NCI-H446 treated with DMSO at 0.1 percent for 48 hours (cell line): ENCODE results near the gene BANF1.
"Not testable (repeated sequence)": the region's sequence is repeated elsewhere in the genome, so short reads cannot be mapped to it uniquely, and the experiment has no call there.

Experiments
- DNase-seq: peaks from one replicate; lab custom pipeline; 2025; lab: John Stamatoyannopoulos, UW

BANF1 gene

DNA sequence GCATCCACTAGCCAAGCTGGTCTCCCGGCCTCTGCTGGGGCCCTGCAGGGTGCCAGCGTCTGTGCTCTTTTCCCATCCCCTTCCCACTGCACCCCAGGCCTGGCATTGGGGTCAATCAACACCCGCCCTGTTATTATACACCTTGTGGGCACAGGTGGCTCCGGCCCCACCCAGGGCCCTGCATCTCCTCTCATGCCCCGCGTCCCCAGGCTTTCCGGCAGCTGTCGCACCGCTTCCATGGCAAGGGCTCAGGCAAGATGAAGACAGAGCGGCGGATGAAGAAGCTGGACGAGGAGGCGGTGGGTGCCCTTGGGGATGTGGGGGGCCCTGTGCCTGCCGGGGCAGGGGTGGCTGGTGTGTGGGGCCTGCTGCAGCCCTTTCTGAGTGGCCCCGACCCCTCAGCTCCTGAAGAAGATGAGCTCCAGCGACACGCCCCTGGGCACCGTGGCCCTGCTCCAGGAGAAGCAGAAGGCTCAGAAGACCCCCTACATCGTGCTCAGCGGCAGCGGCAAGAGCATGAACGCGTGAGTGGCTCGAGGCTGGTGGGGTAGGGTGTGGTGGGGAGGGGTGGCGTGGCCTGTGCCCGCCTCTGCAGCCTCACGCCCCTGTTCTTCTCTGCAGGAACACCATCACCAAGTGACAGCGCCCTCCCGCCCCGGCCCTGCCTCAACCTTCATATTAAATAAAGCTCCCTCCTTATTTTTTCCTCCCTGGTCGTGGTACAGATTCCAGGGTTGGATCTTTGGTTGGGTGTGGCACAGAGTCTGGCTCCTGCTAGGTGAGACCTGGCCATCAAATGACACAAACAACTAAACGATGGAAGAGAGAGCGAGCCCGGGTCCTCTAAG lies 23.7 kb upstream of the BANF1 start:
- no peak for DNase-seq

DNA sequence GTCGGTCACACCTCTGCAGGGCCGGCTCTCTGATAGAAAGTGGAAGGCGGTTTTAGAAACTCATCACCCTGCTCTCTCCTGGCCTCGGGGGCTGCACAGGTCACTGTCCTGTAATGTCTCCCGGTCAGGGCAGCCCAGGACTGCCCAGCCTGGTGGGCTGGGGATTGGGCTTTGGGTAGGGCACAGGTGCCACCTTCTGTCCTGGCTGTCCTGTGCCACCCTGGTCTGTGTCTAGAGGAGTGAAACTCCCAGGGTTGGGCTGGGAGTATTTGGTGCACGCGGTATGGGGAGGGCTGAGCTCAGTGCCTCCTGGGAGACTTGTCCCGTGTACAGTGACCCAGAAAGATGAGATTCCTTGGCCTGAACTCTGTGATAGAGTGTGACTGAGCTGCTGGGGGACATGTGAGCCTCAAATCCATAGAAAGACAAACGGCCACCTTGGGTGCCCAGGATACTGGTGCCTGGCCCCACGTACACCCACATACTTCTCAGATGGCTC lies 23.0 kb upstream of the BANF1 start:
- DNase-seq: no peak

DNA sequence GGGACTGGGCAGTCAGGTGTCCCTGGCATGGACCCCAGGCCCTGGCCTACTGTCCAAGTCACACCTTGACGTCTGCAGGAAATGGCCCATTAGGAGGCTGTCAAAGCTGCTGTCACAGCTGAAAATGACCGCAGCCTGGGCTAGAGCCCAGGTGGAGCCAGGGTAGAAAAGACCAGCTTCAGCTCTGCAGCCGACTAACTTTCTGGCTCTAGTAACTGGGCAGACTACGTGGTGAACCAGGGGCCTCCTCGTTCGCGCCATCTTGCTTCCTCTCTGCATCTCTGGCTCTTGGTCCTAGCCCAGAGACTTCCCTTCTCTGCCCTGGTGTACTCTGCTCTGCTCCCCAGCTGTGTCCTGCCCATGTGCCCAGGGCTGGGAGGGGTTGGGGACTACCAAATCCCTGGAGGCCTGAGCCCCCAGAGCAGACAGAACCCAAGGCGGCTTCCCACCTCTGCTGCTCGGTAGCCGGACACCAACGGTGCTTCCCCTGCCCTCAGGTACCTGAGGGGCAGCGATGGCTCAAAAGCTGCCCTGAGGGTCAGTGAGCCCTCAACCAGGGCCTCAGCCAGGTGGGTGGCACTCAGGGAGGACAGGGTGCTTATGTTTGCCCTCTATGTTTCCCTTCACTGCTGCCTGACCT lies 21.1 kb upstream of the BANF1 start:
- DNase-seq: no peak

DNA sequence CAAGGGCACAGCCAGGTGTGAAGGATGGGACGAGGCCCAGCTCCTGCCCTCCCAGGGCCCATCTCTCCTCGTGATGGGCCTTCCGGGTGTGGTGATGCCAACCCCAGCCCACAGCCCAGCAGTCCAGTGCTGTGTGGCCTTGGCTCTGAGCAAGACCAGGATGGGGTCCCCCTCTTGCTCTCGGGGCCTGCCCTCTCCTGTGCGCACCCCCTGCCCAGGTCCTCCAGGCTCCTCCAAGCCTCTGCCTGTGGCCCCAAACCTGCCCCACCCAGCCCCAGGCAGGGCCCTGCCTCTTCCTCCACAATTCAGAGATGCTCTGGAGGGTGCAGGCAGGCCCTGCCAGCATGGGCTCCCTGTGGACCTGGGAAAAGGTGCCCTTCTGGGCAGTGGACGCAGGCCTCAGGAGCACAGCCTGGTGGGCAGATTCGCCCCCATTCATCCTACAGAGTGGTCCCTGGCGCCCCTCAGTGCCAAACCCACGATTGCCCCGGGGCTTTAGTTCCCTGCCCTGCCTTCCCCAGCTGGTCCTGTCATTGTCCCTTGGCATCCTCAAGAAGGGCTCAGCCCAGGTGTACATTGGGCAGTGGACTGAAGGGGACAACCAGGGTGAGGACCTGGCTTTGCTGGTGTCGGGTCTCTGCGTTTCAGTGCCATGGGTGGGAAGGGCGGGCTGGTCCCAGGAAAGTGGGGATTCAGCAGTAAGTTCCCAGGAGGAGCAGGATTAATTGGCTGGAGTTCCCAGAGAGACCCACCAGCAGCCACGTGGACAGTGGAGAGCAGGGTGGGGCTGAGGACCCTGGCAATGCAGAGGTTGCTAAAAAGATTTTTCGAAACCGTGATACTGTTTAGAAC lies 20.1 kb upstream of the BANF1 start:
- DNase-seq: no peak

DNA sequence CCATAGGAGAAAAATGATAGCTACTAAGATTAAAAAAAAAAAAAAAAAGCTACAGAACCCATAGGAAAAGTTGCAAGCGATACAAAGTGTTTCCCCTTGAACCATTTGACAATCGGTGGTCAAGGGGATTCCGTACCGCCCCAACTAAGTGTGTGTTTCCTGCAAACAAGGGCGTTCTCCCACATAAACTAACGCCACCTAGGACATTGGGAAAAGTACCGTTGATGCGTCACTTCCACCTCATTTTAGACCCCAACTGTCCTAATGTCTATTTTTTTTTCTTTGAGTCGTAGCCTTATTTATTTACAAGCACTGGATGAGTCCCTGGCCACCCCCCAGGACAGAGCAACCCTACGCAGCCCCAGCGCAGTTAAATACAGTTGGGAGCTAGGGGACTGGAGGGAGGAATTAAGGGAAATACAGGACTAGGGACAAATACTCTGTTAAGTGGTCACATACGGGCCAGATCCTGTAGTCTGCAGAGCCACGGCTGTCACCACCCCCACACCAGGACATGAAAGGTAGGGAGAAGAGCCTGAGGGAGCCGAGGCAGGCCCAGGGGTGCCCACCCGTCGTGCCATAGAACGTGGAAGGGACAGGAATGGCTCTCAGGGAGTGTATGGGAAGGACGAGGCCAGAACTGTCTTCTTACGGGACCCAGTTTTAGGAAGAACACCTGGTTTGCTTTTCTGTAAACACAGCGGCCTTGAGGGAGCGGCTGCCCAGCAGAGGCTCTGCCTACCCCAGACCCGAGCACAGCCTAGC lies 19.3 kb upstream of the BANF1 start:
- no peak for DNase-seq

DNA sequence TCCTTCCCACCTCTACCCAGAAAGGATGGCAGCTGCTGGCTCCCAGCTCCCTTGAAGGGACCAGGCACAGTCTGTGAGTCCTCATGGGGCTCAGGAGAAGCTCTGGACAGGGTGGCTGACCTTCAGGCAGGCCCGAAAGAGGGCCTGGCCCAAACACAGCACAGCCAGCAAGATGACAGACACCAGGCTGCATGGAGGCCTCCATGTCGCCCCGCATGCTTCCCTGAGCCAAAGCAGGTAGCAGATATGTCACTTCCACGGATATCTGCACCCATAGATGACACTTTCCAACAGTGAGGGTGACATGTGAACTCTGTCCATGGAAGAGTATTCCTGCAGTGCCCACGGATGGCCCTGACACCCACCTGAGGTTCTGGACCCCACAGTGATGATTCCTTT lies 18.7 kb upstream of the BANF1 start:
- DNase-seq: no peak

DNA sequence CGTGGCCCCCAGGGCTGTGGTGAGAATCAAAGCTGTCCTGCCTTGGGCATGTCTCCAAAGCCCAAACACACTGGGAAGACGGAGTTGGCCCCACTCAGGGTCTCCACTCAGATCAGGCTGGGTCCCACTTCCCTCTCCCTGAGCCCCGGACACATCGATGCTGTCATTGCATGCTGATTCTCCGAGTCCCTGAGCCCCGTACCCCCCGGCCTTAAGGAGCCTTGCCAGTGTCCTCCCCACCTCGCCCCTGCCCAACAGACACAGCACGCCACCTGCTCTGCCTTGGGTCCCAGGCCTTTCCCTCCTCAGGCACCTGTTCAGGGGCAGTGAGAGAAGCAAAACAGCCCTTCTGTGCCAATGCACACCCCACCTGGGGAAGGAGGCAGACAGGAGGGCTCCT lies 15.0 kb upstream of the BANF1 start:
- DNase-seq: no peak

DNA sequence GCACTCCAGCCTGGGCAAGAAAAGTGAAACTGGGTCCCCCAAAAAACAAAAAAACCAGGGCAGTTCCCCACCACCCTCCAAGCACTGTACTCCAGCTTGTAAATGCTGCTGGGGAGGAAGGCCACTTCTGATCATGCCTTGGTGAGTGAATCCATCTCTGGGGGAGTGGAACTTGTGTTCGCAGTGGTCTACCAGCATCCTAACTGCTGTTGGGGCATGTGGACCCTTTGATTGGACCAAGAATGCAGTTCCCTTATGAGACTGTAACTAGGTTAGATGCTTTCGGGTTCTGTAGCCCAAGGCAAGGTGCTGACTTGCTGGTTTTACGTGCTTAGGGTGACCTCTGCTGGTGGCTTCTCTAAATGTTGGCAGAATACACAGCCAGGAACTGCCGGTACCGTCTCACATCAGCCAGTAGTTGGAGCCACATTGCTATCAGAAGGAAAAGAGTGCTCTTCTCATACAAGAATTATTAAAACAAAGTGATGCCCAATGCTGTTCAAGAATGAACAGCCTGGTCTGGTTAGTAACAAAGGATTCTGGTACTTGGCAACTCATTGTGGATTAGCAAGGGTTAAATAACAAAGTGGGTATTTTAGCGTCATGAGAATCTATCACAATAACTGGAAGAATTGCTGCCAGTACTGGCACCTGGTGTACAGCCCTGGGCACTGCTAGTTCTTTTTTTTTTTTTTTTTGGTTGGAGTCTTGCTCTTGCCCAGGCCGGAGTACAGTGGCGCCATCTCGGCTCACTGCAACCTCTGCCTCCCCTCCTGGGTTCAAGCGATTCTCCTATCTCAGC lies 13.3 kb upstream of the BANF1 start:
- peak; percentile 85 for DNase-seq

DNA sequence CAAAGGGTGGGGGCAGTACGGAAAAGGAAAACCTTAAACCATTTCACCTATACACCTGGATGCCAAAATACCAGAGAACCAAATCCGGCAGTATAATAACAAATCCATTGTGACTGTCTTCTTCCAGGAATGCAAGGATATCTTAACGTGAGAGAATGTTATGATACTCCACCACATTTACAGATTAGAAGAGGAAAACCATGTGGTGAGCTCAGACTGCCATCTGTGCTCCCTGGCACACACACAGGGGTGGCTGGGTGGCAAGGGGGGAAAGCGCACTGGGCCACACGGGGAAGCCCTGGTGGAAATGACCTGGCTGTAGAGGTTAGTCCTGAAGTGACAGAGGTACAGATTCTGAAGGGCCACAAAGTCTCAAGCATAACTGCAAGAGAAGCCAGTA lies 10.2 kb upstream of the BANF1 start:
- DNase-seq: no peak

DNA sequence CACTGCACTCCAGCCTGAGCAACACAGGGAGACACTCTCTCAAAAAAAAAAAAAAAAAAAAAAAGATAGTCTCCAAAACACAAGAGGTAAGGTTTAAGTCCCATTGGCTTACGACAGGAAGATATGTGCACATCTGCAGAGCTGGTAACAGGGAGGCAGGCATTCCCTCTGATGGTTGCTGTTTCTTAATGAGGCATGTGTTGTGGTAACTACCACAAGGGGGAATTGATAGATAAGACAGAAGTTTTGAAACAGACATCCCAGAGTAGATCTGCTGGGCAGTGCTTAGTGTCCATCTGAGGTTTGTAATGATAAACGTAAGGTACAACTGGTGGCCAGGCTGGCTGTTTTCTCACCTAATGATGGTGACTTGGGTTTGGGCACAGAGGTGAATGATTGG lies 5.0 kb upstream of the BANF1 start:
- DNase-seq: no peak

DNA sequence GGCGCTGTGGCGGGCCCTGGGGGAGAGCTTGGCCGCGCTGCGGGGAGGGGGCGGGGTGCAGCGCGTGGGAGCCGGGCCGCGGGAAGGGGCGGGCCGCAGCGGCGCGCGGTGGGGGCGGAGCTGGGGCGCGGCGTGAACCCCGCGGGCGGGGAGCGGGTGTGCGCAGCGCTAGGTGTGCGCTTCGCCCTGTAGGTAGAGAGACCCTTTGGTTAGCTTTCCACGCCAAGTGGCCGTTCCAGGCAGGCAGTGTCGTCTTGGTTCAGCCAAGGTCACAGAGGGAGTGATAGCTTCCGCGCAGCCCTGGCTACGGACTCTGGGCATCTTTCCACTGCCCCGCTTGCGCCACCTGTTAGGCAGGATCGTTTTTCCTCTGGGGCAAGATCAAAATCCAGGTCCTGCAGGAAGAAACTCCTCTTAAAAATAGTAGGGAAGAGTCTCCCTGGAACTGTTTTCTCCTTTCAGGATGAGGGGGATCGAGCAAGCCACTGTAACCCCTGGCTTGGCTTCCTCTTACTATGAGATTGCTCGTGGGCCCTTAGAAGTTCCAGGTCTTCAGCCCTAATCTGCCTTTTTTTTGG lies 434 bp downstream of the BANF1 start:
- no peak for DNase-seq

DNA sequence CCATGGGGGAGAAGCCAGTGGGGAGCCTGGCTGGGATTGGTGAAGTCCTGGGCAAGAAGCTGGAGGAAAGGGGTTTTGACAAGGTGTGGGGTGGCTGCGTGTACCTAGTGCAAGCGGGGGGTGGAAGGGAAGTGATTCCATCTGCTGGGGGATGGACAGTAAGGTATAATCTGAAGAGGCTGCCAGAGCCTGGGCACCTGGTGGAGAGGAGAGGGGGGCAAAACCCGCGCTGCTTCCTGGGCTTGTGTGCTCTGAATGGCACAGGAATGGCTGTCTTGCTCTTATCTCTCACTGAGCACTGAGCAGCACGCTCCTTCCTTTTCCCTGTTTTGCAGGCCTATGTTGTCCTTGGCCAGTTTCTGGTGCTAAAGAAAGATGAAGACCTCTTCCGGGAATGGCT lies 988 bp downstream of the BANF1 start:
- no peak for DNase-seq

DNA sequence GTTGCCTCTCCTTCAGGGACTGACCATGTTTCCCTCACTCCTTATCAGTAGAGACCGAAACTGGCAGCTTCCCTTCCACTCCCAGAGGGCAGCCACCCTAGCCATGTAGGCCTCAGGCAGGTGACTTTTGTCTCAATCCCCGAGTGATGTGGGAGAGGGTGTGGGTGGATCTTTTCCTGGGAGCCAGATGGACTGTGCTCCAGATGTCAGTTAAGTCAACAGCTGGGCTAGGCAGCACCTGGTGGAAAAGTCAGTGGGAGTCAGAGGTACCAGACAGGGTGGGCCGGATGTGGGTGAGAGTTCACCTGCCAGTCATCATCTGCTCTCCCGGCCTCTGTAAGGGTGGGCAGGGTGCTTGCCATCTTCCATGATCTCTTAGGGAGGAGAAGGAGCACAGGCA lies 1.9 kb downstream of the BANF1 start:
- DNase-seq: no peak

DNA sequence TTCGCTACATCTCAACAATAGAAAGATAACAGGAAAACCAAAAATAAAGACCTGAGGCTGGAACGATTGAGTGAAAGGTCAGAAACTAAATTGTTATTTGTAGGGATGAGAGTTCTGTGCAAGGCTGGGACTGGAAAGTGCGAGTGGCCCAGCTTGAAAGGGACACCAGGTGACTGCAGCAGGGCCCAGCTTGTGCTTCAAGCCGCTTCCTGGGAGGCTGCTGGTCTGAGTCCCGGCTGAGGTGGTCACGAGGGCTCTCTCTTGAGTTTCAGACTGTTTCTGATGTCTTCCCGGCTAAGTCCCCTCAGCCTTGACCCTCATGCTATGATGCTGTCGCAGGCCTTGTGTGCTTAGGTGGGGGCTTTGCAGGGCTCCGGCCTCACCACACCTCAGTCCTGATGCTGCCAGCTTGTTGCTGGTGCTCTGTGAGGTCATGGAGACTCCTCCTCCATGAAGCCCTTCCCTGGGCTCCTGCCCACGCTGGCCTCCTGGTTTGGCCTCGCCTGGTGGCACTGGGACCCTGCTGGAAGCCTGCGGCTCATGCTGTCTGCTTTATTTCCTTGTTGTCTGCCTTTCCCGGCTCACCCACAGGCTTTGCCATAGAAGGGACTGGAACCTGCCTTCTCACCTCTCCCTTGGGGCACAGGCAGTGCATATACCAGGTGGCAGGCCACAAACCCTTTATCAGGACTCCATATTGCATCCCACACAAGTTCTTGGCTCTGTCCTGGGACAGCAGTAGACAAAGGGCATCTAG lies 4.0 kb downstream of the BANF1 start:
- DNase-seq: no peak

DNA sequence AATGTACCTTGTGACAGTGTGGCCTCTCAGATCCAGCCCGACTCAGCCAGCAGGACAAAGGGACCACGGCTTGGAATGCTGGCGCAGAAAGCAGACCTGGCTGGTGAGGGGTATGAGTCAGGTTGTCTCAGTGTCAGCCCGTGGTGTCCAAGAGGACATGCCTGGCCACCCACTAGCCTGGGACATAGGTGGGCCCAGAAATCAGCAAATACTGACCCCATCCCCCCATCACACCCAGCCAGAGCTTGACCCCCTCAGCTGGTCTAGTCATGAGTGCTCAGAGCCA lies 4.5 kb downstream of the BANF1 start:
- no peak for DNase-seq

DNA sequence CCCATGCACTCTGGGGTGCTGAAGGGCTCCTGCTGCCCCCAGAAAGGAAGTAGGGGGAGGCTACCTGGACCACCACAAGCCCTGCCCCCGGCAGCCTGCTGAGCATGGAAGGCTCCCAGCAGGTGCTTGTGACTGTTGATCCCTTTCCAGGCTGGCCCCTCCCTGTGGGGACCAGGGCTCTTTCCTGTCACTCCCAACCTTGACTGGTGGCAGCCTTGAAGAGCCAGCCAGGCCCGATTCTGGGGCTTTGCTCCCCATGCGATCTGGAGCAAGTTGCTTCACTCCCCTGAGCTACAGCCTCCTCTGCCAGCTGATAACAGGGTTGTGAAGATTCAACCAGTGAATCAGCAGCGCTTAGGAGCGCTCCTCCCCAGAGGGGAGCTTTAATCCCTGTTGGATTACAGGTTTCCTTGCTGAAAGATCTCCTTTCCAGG lies 4.9 kb downstream of the BANF1 start:
- no peak for DNase-seq

DNA sequence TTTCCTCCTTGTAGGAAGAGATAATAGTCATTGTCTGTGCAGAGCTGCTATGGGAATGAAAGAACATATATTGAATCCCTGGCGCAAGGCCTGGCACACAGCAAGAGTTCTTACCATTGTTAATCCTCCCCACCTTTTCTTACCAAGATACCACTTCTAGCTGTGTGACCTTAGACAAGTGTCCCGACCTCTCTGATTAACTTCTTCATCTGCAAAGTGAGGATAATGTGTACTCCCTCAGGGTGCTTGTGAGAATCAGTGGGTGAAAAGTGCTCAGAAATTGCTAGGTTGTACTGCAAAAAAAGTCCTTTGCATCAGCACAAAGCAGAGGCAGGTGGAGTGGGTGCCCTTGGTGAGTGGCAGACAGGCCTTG lies 5.8 kb downstream of the BANF1 start:
- no peak for DNase-seq

DNA sequence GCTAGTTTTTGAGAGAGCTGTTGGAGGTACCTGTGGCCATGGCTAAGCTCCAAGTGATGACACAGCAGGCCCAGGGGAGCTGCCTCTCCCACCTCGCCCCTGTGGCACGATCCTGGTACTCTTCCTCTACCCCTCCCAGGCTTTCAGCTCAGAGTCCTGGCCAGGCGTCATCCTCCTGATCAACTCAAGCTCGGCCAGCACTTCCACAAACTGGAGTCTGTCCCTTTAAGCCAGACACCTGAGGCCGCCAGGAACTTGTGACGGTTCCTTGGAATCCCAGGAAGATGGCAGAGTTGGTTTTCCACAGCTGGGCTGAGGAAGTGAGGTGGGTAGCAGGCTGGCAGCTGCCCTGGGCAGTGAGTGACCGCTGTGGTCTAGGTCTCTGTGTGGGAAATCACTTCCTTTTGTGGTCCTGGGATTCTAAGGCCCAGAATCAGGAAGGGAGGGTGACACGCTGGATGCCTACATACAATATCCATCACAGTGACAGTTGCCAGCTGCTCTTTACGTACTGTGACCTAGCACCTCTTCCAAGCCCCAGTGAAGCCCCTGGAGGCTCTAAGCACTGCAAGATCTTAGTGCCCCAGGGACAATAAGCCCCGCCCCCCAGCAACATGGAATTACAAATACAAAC lies 6.3 kb downstream of the BANF1 start:
- DNase-seq: no peak

DNA sequence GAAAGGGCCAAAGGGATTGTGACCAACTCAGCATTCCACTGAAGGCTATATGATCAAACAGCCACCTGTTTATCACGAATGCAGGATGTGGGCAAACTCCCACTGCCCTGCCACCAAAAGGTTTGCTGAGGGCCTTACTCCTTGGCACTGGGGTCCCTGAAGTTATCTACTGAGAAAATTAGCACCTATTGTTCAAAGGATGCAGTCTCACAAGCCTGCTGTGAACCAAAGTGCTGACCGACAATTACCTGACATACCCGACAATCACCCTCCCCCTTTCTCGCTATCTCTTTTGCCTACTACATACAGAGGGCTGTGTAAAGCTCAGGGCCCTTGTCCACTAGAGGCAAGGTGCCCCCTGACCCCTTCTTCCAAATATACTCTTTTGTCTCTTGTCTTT lies 7.7 kb downstream of the BANF1 start:
- not testable (repeated sequence) for DNase-seq
